Measurements from ENCODE around the gene EBF4.

DNA sequence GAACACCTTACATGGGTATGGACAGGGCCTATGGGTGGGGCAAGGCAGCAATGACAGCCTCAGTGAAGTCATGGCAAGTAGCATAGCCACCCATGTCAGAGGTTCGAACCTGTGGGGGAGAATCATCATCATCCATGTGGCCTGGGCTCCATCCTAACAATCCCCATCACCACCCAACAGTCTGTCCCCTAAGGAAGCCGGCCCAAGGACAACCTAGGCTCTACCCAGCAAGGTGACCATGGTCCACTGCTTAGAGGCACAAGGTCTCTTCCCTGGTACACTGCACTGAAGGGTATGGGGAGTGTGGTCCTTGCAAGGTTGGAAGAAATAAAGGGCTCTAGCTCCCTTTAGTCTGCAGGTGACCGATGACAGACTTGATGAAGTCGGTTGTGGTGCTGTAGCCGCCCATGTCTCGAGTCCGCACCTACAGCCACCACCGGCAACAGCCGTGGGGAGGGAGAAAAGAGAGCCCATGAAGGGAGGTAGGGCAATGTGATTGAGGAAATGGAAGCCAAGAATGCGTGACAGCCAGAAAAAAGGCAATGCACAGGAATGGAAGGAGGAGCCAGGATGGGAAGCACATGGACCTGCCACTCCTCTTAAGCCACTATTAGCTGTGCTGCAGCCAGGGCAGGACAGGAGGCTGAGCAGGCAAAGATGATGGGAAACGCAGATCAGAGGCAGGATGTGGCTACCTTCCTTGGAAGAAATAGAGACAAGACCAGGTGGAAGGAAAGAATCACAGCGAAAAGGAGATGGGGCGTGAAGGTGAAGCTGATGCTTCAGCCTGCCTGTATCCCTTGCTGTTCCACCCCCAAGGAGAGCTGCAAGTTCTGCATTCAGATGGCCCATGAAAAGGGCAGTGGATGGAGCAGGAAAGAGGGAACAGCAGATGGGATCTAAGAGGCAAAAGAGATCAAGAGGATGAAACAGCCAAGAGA lies 33.9 kb upstream of the EBF4 start:
- TF ChIP-seq, protein P1, sequence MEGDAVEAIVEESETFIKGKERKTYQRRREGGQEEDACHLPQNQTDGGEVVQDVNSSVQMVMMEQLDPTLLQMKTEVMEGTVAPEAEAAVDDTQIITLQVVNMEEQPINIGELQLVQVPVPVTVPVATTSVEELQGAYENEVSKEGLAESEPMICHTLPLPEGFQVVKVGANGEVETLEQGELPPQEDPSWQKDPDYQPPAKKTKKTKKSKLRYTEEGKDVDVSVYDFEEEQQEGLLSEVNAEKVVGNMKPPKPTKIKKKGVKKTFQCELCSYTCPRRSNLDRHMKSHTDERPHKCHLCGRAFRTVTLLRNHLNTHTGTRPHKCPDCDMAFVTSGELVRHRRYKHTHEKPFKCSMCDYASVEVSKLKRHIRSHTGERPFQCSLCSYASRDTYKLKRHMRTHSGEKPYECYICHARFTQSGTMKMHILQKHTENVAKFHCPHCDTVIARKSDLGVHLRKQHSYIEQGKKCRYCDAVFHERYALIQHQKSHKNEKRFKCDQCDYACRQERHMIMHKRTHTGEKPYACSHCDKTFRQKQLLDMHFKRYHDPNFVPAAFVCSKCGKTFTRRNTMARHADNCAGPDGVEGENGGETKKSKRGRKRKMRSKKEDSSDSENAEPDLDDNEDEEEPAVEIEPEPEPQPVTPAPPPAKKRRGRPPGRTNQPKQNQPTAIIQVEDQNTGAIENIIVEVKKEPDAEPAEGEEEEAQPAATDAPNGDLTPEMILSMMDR (IDR thresholded peaks at IDR 0.05; ENCODE audit: poor library complexity, severe bottlenecking), result no peak
- TF ChIP-seq EZH2 (IDR thresholded peaks at IDR 0.05; ENCODE audit: borderline replicate concordance, insufficient read depth, low read length, poor library complexity, severe bottlenecking) (no peak), MXI1 (conservative IDR thresholded peaks at IDR 0.05; ENCODE audit: poor library complexity, severe bottlenecking) (no peak), POLR2AphosphoS5 (IDR thresholded peaks at IDR 0.05) (peak; percentile 10)

Measured in neural cell (in vitro differentiated cells).